NOMO-1 treated with DMSO at 0.1 percent for 48 hours (cell line): ENCODE data around the gene PRKAG3.

Experiments used
- DNase-seq: peaks from one replicate; lab custom pipeline; 2025; ENCODE audit not compliant: unreplicated experiment; lab: John Stamatoyannopoulos, UW

PRKAG3 gene

GRCh38 chr2:218831378-218831990 is at the start of gene PRKAG3:
Gene PRKAG3, minus strand, starts transcription at chr2:218831803.
- DNase-seq: no peak

- DNase-seq: no peak
Observed at GRCh38 chr2:218880859-218881594, 49.4 kb upstream of the PRKAG3 start.

- DNase-seq: no peak
Observed at GRCh38 chr2:218880102-218880858, 48.7 kb upstream of the PRKAG3 start, which contains the start of gene WNT10A. Gene WNT10A, plus strand, starts transcription at chr2:218880852. Its CDS starts 144 bp downstream, at chr2:218880996.

GRCh38 chr2:218879776-218880101 is 48.1 kb upstream of the PRKAG3 start:
- DNase-seq: no peak

GRCh38 chr2:218878926-218879761 is 47.5 kb upstream of the PRKAG3 start:
- DNase-seq: no peak

GRCh38 chr2:218878486-218878885 is 46.9 kb upstream of the PRKAG3 start:
- DNase-seq: no peak

GRCh38 chr2:218877891-218878290 is 46.3 kb upstream of the PRKAG3 start:
- no peak for DNase-seq

- DNase-seq: no peak
Observed at GRCh38 chr2:218877331-218877730, 45.7 kb upstream of the PRKAG3 start.

GRCh38 chr2:218876562-218877219 is 45.1 kb upstream of the PRKAG3 start:
- DNase-seq: peak; percentile 40

- DNase-seq: no peak
Observed at GRCh38 chr2:218875692-218876246, 44.2 kb upstream of the PRKAG3 start.

- DNase-seq: no peak
Observed at GRCh38 chr2:218873359-218874194, 42.0 kb upstream of the PRKAG3 start.

- DNase-seq: no peak
Observed at GRCh38 chr2:218872645-218873358, 41.2 kb upstream of the PRKAG3 start.

GRCh38 chr2:218871345-218872302 is 40.0 kb upstream of the PRKAG3 start:
- no peak for DNase-seq

GRCh38 chr2:218870984-218871344 is 39.4 kb upstream of the PRKAG3 start:
- DNase-seq: peak; percentile 37

GRCh38 chr2:218869064-218869463 is 37.5 kb upstream of the PRKAG3 start:
- no peak for DNase-seq

- DNase-seq: no peak
Observed at GRCh38 chr2:218867900-218868299, 36.3 kb upstream of the PRKAG3 start.

- DNase-seq: no peak
Observed at GRCh38 chr2:218865999-218866398, 34.4 kb upstream of the PRKAG3 start.

GRCh38 chr2:218865396-218865795 is 33.8 kb upstream of the PRKAG3 start:
- no peak for DNase-seq
